Mucosa of descending colon (tissue), 3 donors: Measurements from ENCODE around the gene SPOCD1. TPM values are rescaled to one million over a fixed set of nuclear protein-coding genes. Genes with fewer than 3 reads are reported as not detected.

Source experiments
- ATAC-seq: fragments of 200-7000 bp; cut with Tn5 transposase; one replicate; pipeline ENCODE4 v1.9.1; 2020; ENCODE audit warnings: mild to moderate bottlenecking, moderate library complexity
- DNase-seq, 3 donors: peaks; one replicate each; pipeline ENCODE4 v3.0.0-alpha.2; 2020
- H3K36me3 ChIP-seq: fragments of 200-600 bp; one replicate; pipeline ENCODE4 v1.8.0; 2021; ENCODE audit warnings: low read depth, mild to moderate bottlenecking
- H3K4me1 ChIP-seq: fragments of 200-600 bp; one replicate; pipeline ENCODE4 v1.8.0; 2021; ENCODE audit warnings: low read depth, mild to moderate bottlenecking
- H3K4me3 ChIP-seq: fragments of 200-600 bp; one replicate; pipeline ENCODE4 v1.8.0; 2021; ENCODE audit warnings: mild to moderate bottlenecking
- H3K9me3 ChIP-seq: fragments of 200-600 bp; one replicate; pipeline ENCODE4 v1.8.0; 2021; ENCODE audit warnings: mild to moderate bottlenecking
- CTCF ChIP-seq: fragments of 200-600 bp; IDR thresholded peaks from one replicate; pipeline ENCODE4 v1.8.0; 2022; ENCODE audit warnings: antibody characterized with exemption, mild to moderate bottlenecking
- intact Hi-C, 2 donors: fragments of 100-400 bp; cut with DNase I in 1 of 2; cut with micrococcal nuclease in 1 of 2; formaldehyde crosslinking; loops; one replicate each; pipeline versions ENCODE4 v1.11.0 to v1.11.1; 2022; cut with DNase I, micrococcal nuclease
- total RNA-seq, 3 donors: library from RNA; stranded (reverse); fragmentation: NEBNext Ultra II Directional in 2 of 3; extraction: Animal tissue kit (Norgen Biotek cat#: 25700) in 2 of 3; gene quantifications; one replicate each; pipeline versions ENCODE4 v1.2.1 to v1.2.4, GENCODE V29; 2021 to 2023
- donor health status: DM: no; HTN: no; CAD: no; lungs with moderate emphysema.
- donor health status: DM: no; HTN: no; CAD: no.
- donor health status: DM: no; HTN: yes; CAD: no.

The SPOCD1 gene
- total RNA-seq, 3 donors from 2014 or later, result 0.99 TPM; not detected in 2

GRCh38 chr1:31778763-31779488 lies 36.9 kb downstream of the SPOCD1 start:
- no peaks in the 10 kb centered on the region for H3K9me3 ChIP-seq
- TF ChIP-seq CTCF, result no peak
- ATAC-seq, result no peak
- no peaks in the 10 kb centered on the region for H3K36me3 ChIP-seq
- no peaks in the 10 kb centered on the region for H3K4me1 ChIP-seq
- no peak for DNase-seq
- intact Hi-C loops, result no loop called here
- no peak overlapping the region for H3K4me3 ChIP-seq

GRCh38 chr1:31776516-31776915 lies 39.3 kb downstream of the SPOCD1 start:
- TF ChIP-seq CTCF, result no peak
- no peak overlapping the region for H3K4me3 ChIP-seq
- intact Hi-C loops, result no loop called here
- no peaks in the 10 kb centered on the region for H3K36me3 ChIP-seq
- H3K4me1 ChIP-seq, result peaks cover 12% of the 10 kb centered on the region
- H3K9me3 ChIP-seq, result no peaks in the 10 kb centered on the region
- DNase-seq, result no peak
- no peak for ATAC-seq

- Histone ChIP-seq H3K36me3 (no peaks in the 10 kb centered on the region), H3K4me3 (no peak overlapping the region), H3K9me3 (no peaks in the 10 kb centered on the region), H3K4me1 (peaks cover 12% of the 10 kb centered on the region)
- DNase-seq (no peak), ATAC-seq (no peak)
- TF ChIP-seq CTCF, result no peak
- intact Hi-C loops, result no loop called here
Measured at GRCh38 chr1:31776032-31776431, 39.8 kb downstream of the SPOCD1 start.

GRCh38 chr1:31775210-31775999 lies 40.4 kb downstream of the SPOCD1 start:
- no peak for TF ChIP-seq CTCF
- intact Hi-C loops, result no loop called here
- ATAC-seq (no peak), DNase-seq (no peak)
- Histone ChIP-seq H3K9me3 (no peaks in the 10 kb centered on the region), H3K4me1 (peaks cover 12% of the 10 kb centered on the region), H3K4me3 (no peak overlapping the region), H3K36me3 (no peaks in the 10 kb centered on the region)

- no peak for TF ChIP-seq CTCF
- Histone ChIP-seq H3K4me1 (peaks cover 12% of the 10 kb centered on the region), H3K4me3 (no peak overlapping the region), H3K9me3 (no peaks in the 10 kb centered on the region), H3K36me3 (no peaks in the 10 kb centered on the region)
- intact Hi-C loops, result no loop called here
- no peak for DNase-seq
- ATAC-seq, result no peak
Measured at GRCh38 chr1:31774495-31774894, 41.3 kb downstream of the SPOCD1 start.
